Uterus (tissue), 2 donors: Measurements from ENCODE around the gene ANKDD1A.

ENCODE experiments used
- CTCF ChIP-seq, 4 experiments: fragments of 200-600 bp in 2 of 4; fragments of 450-650 bp in 2 of 4; sonication (generic) in 2 of 4; IDR thresholded peaks; one replicate each; pipeline ENCODE4 v1.5.1; 2016 to 2019; ENCODE audit warnings: antibody characterized with exemption in 4 of 4, mild to moderate bottlenecking in 2 of 4, moderate library complexity in 1 of 4
- POLR2A ChIP-seq, 2 donors: fragments of 450-650 bp; IDR thresholded peaks; one replicate each; pipeline ENCODE4 v1.6.1; 2016; ENCODE audit warnings: antibody characterized with exemption in 2 of 2, mild to moderate bottlenecking in 1 of 2, moderate library complexity in 1 of 2

- TF ChIP-seq POLR2A (IDR thresholded peaks at IDR 0.05) = no peak
- TF ChIP-seq CTCF (IDR thresholded peaks at IDR 0.05) = no peak
Observed at GRCh38 chr15:64923546-64923945, 11.8 kb downstream of the ANKDD1A start.
